Testis (tissue), 2 donors: ENCODE results near the gene SENP7.

Source experiments
- CTCF ChIP-seq, 3 experiments: fragments of 450-650 bp in 2 of 3; fragments of 200-600 bp in 1 of 3; sonication (generic) in 1 of 3; IDR thresholded peaks; one replicate each; pipeline ENCODE4 v1.5.1; 2016 to 2019; ENCODE audit warnings: antibody characterized with exemption in 3 of 3, mild to moderate bottlenecking in 2 of 3, moderate library complexity in 1 of 3
- POLR2A ChIP-seq: fragments of 450-650 bp; IDR thresholded peaks from one replicate; pipeline ENCODE4 v1.6.1; 2017; ENCODE audit warnings: antibody characterized with exemption, mild to moderate bottlenecking, moderate library complexity

GRCh38 chr3:101310978-101311375 lies 202.0 kb downstream of the SENP7 start:
- no peak for TF ChIP-seq CTCF (IDR thresholded peaks at IDR 0.05)
- no peak for TF ChIP-seq POLR2A
